Measurements from ENCODE around the gene CYP4F22. TPM values are rescaled to one million over a fixed set of nuclear protein-coding genes. Genes with fewer than 3 reads are reported as not detected.
"Not testable (repeated sequence)": the region's sequence is repeated elsewhere in the genome, so short reads cannot be mapped to it uniquely, and the experiment has no call there.

The CYP4F22 gene
- total RNA-seq, 1 experiment from 2014 or later, result not detected

GRCh38 chr19:15532779-15533521 lies 24.6 kb downstream of the CYP4F22 start:
- WGBS (ENCODE audit: extremely low coverage, insufficient read length, low lambda C conversion rate), result no CpG with 5 or more reads among the region's 2 CpGs
- Histone ChIP-seq H3K79me2 (ENCODE audit: insufficient read depth, low read length) (no peaks in the 10 kb centered on the region), H2BK120ac (ENCODE audit: low read depth, low read length, poor library complexity, severe bottlenecking) (no peak overlapping the region), H3K23me2 (ENCODE audit: insufficient read length, low read depth, low read length, poor library complexity, severe bottlenecking) (no peaks in the 10 kb centered on the region), H3T11ph (ENCODE audit: low read length) (no peak overlapping the region), H3K4me2 (ENCODE audit: insufficient read depth, insufficient read length, low read length) (no peak overlapping the region), H3K79me1 (ENCODE audit: insufficient read depth, low read depth, low read length, poor library complexity, severe bottlenecking) (no peaks in the 10 kb centered on the region), H2BK12ac (ENCODE audit: insufficient read length, low read depth, low read length) (no peak overlapping the region), H3K9me3 (ENCODE audit: control insufficient read depth, low read depth, low read length) (peaks cover 83% of the 10 kb centered on the region), H4K91ac (ENCODE audit: insufficient read length, low read depth, low read length) (no peak overlapping the region), H3K56ac (ENCODE audit: insufficient read length, low read depth, low read length) (no peak overlapping the region), H3K4me1 (ENCODE audit: insufficient read depth, low read length) (no peaks in the 10 kb centered on the region), H4K8ac (replicated peaks; ENCODE audit: insufficient read length, low read depth, low read length) (no peak overlapping the region), H2AFZ (ENCODE audit: low read length) (no peak overlapping the region), H3K4ac (ENCODE audit: low read depth, low read length) (no peak overlapping the region), H3K9ac (ENCODE audit: extremely low read depth, insufficient read length, low read length) (no peak overlapping the region), H2AK5ac (ENCODE audit: insufficient read length, low read length) (no peak overlapping the region), H2BK20ac (ENCODE audit: low read depth, low read length, poor library complexity, severe bottlenecking) (no peak overlapping the region), H2BK15ac (ENCODE audit: low read depth, low read length) (no peak overlapping the region), H4K20me1 (ENCODE audit: control insufficient read depth, insufficient read depth, insufficient read length) (no peaks in the 10 kb centered on the region), H3K18ac (ENCODE audit: insufficient read length, low read depth, low read length) (no peak overlapping the region), H3K23ac (ENCODE audit: insufficient read length, low read depth, low read length) (no peak overlapping the region), H2BK5ac (ENCODE audit: insufficient read length, low read length) (no peak overlapping the region), H3K14ac (ENCODE audit: insufficient read depth, low read length) (no peak overlapping the region), H4K5ac (ENCODE audit: insufficient read length, low read depth, low read length) (no peak overlapping the region), H3K27me3 (ENCODE audit: insufficient read depth, low read length) (no peaks in the 10 kb centered on the region), H3K27ac (ENCODE audit: insufficient read length, low read depth, low read length) (no peak overlapping the region)
- no peak for DNase-seq
- TF ChIP-seq CTCF (conservative IDR thresholded peaks at IDR 0.05), result no peak
- Mint-ChIP-seq H3K27me3 (ENCODE audit: low read depth) (peaks cover 8% of the 10 kb centered on the region), H3K4me3 (no peak overlapping the region), H3K4me1 (no peaks in the 10 kb centered on the region), H3K27ac (no peak overlapping the region), H3K9me3 (peaks cover 54 to 90% of the 10 kb centered on the region in 2 experiments), H3K36me3 (ENCODE audit: insufficient read depth in 1 of 3, low read depth in 3 of 3) (peaks cover 4 to 33% (median 11%) of the 10 kb centered on the region in 3 experiments; a peak in 6 of 7 replicates)

- H4K5ac ChIP-seq (ENCODE audit: insufficient read length, low read depth, low read length); H3K9ac ChIP-seq (ENCODE audit: extremely low read depth, insufficient read length, low read length); H3K27me3 ChIP-seq (ENCODE audit: insufficient read depth, low read length); H3K18ac ChIP-seq (ENCODE audit: insufficient read length, low read depth, low read length); H3K14ac ChIP-seq (ENCODE audit: insufficient read depth, low read length); H3K4ac ChIP-seq (ENCODE audit: low read depth, low read length); H3K27ac ChIP-seq (ENCODE audit: insufficient read length, low read depth, low read length); H3K79me1 ChIP-seq (ENCODE audit: insufficient read depth, low read depth, low read length, poor library complexity, severe bottlenecking); H2AK5ac ChIP-seq (ENCODE audit: insufficient read length, low read length); H3K4me3 Mint-ChIP-seq; H4K20me1 ChIP-seq (ENCODE audit: control insufficient read depth, insufficient read depth, insufficient read length); H3K56ac ChIP-seq (ENCODE audit: insufficient read length, low read depth, low read length); H3K23me2 ChIP-seq (ENCODE audit: insufficient read length, low read depth, low read length, poor library complexity, severe bottlenecking); H3T11ph ChIP-seq (ENCODE audit: low read length); DNase-seq; H2BK15ac ChIP-seq (ENCODE audit: low read depth, low read length); H3K79me2 ChIP-seq (ENCODE audit: insufficient read depth, low read length); H4K91ac ChIP-seq (ENCODE audit: insufficient read length, low read depth, low read length); H3K4me1 Mint-ChIP-seq; H3K4me1 ChIP-seq (ENCODE audit: insufficient read depth, low read length); H3K4me2 ChIP-seq (ENCODE audit: insufficient read depth, insufficient read length, low read length); H2AFZ ChIP-seq (ENCODE audit: low read length); H3K27ac Mint-ChIP-seq; H3K23ac ChIP-seq (ENCODE audit: insufficient read length, low read depth, low read length); H2BK120ac ChIP-seq (ENCODE audit: low read depth, low read length, poor library complexity, severe bottlenecking); H2BK5ac ChIP-seq (ENCODE audit: insufficient read length, low read length); H4K8ac ChIP-seq (replicated peaks; ENCODE audit: insufficient read length, low read depth, low read length); H2BK12ac ChIP-seq (ENCODE audit: insufficient read length, low read depth, low read length); H3K27me3 Mint-ChIP-seq (ENCODE audit: low read depth); H2BK20ac ChIP-seq (ENCODE audit: low read depth, low read length, poor library complexity, severe bottlenecking): not testable (repeated sequence)
- peaks cover 3 to 31% (median 11%) of the 10 kb centered on the region in 3 experiments; a peak in 6 of 7 replicates for H3K36me3 Mint-ChIP-seq (ENCODE audit: insufficient read depth in 1 of 3, low read depth in 3 of 3)
- WGBS (ENCODE audit: extremely low coverage, insufficient read length, low lambda C conversion rate), result no CpG with 5 or more reads among the region's 4 CpGs
- peaks cover 82% of the 10 kb centered on the region for H3K9me3 ChIP-seq (ENCODE audit: control insufficient read depth, low read depth, low read length)
- H3K9me3 Mint-ChIP-seq, result peaks cover 57 to 93% of the 10 kb centered on the region in 2 experiments
Observed at GRCh38 chr19:15533522-15533830, 25.2 kb downstream of the CYP4F22 start.
